Mucosa of descending colon (tissue), 3 donors: ENCODE data around the gene TMEM151A. TPM values are rescaled to one million over a fixed set of nuclear protein-coding genes. Genes with fewer than 3 reads are reported as not detected.

Experiments used
- ATAC-seq: fragments of 200-7000 bp; cut with Tn5 transposase; one replicate; pipeline ENCODE4 v1.9.1; 2020; ENCODE audit warnings: mild to moderate bottlenecking, moderate library complexity
- DNase-seq, 3 donors: peaks; one replicate each; pipeline ENCODE4 v3.0.0-alpha.2; 2020
- H3K36me3 ChIP-seq: fragments of 200-600 bp; one replicate; pipeline ENCODE4 v1.8.0; 2021; ENCODE audit warnings: low read depth, mild to moderate bottlenecking
- H3K4me1 ChIP-seq: fragments of 200-600 bp; one replicate; pipeline ENCODE4 v1.8.0; 2021; ENCODE audit warnings: low read depth, mild to moderate bottlenecking
- H3K4me3 ChIP-seq: fragments of 200-600 bp; one replicate; pipeline ENCODE4 v1.8.0; 2021; ENCODE audit warnings: mild to moderate bottlenecking
- H3K9me3 ChIP-seq: fragments of 200-600 bp; one replicate; pipeline ENCODE4 v1.8.0; 2021; ENCODE audit warnings: mild to moderate bottlenecking
- intact Hi-C, 2 donors: fragments of 100-400 bp; cut with DNase I in 1 of 2; cut with micrococcal nuclease in 1 of 2; formaldehyde crosslinking; loops; one replicate each; pipeline versions ENCODE4 v1.11.0 to v1.11.1; 2022; cut with DNase I, micrococcal nuclease
- total RNA-seq, 3 donors: library from RNA; stranded (reverse); fragmentation: NEBNext Ultra II Directional in 2 of 3; extraction: Animal tissue kit (Norgen Biotek cat#: 25700) in 2 of 3; gene quantifications; one replicate each; pipeline versions ENCODE4 v1.2.1 to v1.2.4, GENCODE V29; 2021 to 2023
- TF ChIP-seq, protein P1 (sequence below): fragments of 200-600 bp; IDR thresholded peaks from one replicate; pipeline ENCODE4 v1.8.0; 2022; ENCODE audit warnings: antibody characterized with exemption, mild to moderate bottlenecking
- donor health status: DM: no; HTN: no; CAD: no; lungs with moderate emphysema.
- donor health status: DM: no; HTN: no; CAD: no.
- donor health status: DM: no; HTN: yes; CAD: no.

The TMEM151A gene
- total RNA-seq, 3 donors from 2014 or later: 0.17 to 0.38 (median 0.27) TPM

DNA sequence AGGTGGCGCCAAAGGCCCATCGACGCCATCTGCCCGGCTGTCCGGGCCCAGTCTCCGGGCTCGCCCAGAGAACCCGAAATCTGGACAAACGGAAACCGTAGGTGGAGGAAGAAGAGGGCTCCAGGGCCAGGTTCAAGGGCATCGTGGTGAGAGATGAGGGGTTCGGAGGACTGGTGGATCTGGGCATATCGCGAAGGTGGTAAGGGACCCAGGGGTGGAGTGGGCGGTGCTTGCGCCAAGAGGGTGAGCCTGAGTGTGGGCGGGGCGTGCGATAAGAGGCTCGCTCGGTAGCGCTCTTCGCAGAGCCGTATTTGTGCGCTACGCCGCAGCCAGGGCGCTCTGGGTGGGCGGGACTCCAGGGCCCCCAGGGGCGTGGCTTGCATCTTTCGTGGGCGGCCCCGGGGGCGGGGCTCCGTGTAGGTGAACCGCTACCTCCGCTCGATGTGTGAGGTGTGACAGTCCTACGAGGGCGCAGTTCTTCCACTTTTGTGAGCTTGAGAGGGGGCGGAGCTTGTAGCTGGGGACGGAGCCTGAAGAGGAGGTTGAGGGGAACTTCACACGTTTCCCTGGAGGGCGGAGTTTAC is 20.4 kb downstream of the TMEM151A start:
- ATAC-seq (peak; percentile 79), DNase-seq (peak; percentile 93 to 97 (median 95))
- intact Hi-C loops: loop anchor here in 1 of 2 donors (10.0 kb wide), 1 partner anchor 73 kb away; no protein-coding TSS in a partner anchor
- no peak overlapping the region for H3K4me3 ChIP-seq
- H3K4me1 ChIP-seq: peaks cover 7% of the 10 kb centered on the region
- H3K36me3 ChIP-seq: no peaks in the 10 kb centered on the region
- TF ChIP-seq, protein P1, sequence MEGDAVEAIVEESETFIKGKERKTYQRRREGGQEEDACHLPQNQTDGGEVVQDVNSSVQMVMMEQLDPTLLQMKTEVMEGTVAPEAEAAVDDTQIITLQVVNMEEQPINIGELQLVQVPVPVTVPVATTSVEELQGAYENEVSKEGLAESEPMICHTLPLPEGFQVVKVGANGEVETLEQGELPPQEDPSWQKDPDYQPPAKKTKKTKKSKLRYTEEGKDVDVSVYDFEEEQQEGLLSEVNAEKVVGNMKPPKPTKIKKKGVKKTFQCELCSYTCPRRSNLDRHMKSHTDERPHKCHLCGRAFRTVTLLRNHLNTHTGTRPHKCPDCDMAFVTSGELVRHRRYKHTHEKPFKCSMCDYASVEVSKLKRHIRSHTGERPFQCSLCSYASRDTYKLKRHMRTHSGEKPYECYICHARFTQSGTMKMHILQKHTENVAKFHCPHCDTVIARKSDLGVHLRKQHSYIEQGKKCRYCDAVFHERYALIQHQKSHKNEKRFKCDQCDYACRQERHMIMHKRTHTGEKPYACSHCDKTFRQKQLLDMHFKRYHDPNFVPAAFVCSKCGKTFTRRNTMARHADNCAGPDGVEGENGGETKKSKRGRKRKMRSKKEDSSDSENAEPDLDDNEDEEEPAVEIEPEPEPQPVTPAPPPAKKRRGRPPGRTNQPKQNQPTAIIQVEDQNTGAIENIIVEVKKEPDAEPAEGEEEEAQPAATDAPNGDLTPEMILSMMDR: peak; percentile 84
- no peaks in the 10 kb centered on the region for H3K9me3 ChIP-seq

DNA sequence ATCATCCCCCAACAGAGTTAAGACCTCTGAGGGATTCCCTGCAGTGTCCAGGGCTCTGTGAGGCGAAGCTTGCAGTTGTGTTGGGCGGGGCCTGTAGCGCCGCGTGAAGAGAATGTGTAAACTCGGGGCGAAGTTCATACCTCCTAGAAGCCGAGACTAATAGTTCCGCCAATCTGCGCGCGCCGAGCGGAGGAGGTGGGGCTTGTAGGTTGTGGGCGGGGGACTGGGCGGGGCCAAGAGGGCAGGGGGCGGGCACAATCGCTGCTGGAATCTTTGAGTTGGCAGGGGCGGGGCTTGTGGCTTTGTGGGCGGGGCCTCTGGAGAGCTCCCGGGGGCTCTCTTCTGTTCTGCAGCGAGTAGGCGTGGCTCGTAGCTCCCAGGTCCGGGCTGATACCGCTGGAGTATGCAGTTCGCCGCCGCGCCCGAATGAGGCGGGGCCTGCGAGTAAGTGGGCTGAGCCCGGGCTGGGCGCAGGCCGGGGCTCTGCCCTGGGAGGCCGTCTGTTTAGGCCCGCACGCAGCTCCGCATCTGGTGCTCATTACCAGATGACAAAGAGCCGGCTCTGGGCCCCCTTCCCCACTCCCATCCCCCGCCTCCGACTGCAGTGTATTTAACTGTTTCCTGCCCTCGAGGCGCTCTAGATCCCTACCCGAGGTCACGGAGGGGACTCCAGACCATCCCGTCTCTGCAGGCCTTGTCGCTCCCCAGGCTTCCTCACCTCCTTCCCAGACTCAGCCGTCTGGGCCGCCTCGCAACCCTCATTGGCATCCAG is 21.0 kb downstream of the TMEM151A start:
- peak; percentile 86 for ATAC-seq
- no peak overlapping the region for H3K4me3 ChIP-seq
- intact Hi-C loops: loop anchor here in 1 of 2 donors (10.0 kb wide), 1 partner anchor 72 kb away; no protein-coding TSS in a partner anchor
- TF ChIP-seq, protein P1: no peak
- no peaks in the 10 kb centered on the region for H3K9me3 ChIP-seq
- DNase-seq: peak; percentile 100
- H3K36me3 ChIP-seq: no peaks in the 10 kb centered on the region
- H3K4me1 ChIP-seq: peaks cover 7% of the 10 kb centered on the region

DNA sequence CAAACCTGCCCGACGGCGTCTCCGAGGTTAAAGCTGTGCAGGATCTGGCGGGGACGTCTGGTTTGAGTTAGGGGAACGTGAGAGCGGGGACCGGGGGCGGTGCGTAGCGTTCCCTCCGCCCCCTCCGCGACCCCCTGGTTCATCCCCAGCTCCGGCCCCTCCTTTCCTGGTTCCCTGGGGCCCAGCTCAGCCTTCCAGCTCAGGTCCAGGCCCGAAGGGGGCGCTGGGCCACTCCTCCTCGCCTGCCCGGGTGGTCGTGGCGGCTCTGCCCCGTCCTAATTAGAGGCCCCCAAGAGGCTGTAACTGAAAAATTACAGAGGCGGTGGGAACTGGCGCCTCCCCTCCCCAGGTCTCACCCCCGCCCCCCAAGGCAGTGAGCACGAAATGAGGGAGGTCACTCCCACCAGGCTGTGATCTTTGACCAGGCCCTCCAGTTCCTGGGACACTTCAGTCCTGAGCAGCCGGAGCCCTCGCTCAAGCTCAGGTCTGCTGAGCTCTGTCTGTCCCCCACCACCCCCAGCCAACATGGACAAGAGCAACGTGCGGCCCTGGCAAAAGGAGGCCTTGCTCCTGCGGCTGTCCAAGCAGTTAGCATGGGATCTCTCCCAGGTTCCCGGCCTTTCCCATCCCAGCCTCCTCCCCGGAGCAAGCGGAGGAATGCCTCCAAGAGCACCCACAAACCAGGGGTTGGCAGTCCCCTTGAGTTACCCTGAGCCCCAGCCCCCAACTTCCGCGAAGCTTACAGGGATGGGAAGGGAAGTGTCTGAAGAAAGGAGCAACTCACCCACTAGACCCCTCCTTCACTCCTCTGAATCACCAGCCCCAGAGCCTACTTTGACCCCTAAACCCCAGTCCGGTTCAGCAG is 21.9 kb downstream of the TMEM151A start:
- DNase-seq: no peak

DNA sequence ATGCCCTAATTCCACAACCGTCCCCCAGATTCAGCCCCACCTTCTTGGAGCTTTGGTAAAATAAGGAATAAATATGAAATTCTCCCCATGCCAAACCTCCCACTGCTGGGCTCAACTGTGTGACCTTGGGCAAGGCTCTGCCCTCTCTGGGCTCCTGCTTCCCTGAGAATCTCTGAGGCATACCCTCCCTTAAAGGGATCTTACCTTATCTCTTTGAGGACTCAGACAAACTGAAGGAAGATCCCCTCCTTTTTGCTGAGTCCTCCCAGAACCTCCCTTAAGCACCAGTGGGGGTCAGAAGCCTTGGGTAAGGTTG is 22.4 kb downstream of the TMEM151A start:
- TF ChIP-seq, protein P1: no peak
- no peaks in the 10 kb centered on the region for H3K36me3 ChIP-seq
- no peak overlapping the region for H3K4me3 ChIP-seq
- peaks cover 12% of the 10 kb centered on the region for H3K4me1 ChIP-seq
- H3K9me3 ChIP-seq: no peaks in the 10 kb centered on the region
- DNase-seq (no peak), ATAC-seq (no peak)
- intact Hi-C loops: loop anchor here in 1 of 2 donors (10.0 kb wide), 1 partner anchor 71 kb away; no protein-coding TSS in a partner anchor

More for the DNA sequence above, 21.9 kb downstream of the TMEM151A start:
- H3K4me1 ChIP-seq: peaks cover 12% of the 10 kb centered on the region
- H3K9me3 ChIP-seq: no peaks in the 10 kb centered on the region
- TF ChIP-seq, protein P1: no peak
- H3K4me3 ChIP-seq: no peak overlapping the region
- intact Hi-C loops: loop anchor here in 1 of 2 donors (10.0 kb wide), 1 partner anchor 71 kb away; no protein-coding TSS in a partner anchor
- no peaks in the 10 kb centered on the region for H3K36me3 ChIP-seq
- no peak for ATAC-seq
